DMS 273 (cell line): ENCODE measurements around the gene NDUFS1.
A peak's percentile ranks its signal among the peaks of the same experiment; 100 is the strongest.
"Not testable (repeated sequence)": the region's sequence is repeated elsewhere in the genome, so short reads cannot be mapped to it uniquely, and the experiment has no call there.

ENCODE experiments used
- DNase-seq: peaks from one replicate; lab custom pipeline; 2025; ENCODE audit not compliant: unreplicated experiment; lab: John Stamatoyannopoulos, UW

NDUFS1 gene

DNA sequence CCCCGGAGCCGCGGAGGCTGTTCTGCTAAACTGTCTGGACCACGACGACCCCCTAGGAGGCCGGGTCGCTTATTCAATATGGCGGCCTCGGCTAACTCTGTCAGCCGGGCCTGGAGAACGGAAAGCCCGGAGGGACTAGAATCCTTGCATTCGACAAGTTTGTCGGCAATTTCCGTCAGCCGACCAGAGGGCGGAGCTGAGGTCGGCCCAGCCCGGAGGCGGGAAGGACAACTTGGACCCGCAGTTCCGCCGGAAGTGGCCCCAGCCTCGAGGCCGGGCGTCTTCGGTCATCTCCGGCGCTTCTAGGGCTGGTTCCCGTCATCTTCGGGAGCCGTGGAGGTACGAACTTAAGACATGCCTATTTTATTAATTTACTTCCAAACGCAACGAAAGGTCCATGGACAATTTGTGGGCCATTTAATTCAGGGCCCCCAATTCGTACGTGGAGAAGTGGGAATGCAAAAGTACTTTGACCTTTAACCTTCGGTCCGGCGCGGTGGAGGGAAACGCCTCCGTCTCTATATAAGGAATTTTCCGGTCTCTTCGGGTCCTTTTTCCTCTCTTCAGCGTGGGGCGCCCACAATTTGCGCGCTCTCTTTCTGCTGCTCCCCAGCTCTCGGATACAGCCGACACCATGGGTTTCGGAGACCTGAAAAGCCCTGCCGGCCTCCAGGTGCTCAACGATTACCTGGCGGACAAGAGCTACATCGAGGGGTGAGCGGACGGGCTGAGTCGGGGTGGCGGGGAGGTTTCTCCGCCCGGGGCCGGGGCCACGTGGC lies at the start of gene NDUFS1, which contains the start of gene EEF1B2:
NDUFS1 (minus strand) TSS at position 99 of the 779 bp plus-strand sequence. CDS start 5,766 bp downstream, outside the sequence.
EEF1B2 (plus strand) TSS at position 550 of the 779 bp plus-strand sequence; CDS start at position 635, 85 bp downstream.
- DNase-seq = peak; percentile 99

DNA sequence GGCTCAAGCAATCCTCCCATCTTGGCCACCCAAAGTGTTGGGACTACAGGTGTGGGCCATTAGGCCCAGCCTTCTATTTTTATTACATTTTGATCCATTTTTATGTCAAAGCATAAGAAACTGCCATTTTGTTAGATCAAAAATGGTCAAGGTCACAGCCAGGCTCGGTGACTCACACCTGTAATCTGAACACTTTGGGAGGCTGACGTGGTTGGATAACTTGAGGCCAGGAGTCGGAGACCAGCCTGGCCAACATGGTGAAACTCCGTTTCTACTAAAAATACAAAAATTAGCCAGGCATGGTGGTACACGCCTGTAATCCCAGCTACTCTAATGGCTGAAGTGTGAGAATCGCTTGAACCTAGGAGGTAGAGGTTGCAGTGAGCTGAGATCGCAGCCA lies 49.7 kb upstream of the NDUFS1 start:
- DNase-seq = no peak

DNA sequence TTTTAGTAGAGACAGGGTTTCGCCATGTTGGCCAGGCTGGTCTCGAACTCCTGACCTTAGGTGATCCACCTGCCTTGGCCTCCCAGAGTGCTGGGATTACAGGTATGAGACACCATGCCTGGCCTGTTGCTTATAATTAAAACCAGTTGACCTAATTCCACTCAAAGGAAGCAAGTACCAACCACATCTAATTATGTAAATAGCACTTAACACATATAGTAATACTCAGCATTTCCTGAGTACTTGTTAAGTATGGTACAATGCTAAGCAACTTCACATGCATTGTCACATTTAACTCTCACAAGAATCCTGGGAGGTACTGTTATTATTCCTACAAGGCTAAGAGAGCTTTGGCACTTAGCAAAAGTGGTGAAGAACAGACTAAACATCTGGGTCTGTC lies 48.1 kb upstream of the NDUFS1 start:
- not testable (repeated sequence) for DNase-seq

DNA sequence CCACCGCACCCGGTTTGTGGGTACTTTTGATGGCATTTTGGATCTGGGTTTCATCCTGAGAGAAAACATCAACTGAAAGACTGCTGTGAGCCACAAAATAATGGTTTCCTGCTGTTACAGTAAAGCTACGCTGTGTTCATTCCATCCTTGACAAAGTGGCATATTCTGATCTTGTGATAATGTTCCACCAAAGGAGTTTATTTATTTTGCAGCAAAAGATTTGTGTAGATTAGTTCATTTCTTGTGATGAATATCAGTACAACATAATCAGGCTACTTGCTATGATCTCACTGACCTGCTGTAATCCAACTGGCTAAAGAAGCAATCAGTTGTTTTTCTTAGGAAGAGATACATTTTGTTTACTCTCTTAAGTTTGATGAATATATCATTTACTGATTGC lies 45.5 kb upstream of the NDUFS1 start:
- no peak for DNase-seq

DNA sequence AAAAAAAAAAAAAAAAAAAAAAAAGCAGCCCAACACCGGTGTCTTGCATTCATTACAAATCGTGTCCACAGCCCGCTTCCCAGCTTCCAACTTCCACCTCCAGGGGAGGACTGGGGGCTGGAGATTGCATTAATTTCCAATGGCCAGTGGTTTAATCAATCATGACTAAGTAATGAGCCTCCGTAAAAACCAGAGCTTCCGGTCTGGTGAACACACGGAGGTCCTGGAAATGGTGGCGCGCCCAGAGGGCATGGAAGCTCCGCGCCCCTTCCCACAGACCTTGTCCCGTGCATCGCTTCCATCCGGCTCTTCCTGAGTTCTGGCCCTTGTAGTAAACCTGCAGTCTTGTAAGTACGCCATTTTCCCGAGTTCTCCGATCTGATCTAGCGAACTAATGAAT lies 44.1 kb upstream of the NDUFS1 start:
- DNase-seq = no peak

DNA sequence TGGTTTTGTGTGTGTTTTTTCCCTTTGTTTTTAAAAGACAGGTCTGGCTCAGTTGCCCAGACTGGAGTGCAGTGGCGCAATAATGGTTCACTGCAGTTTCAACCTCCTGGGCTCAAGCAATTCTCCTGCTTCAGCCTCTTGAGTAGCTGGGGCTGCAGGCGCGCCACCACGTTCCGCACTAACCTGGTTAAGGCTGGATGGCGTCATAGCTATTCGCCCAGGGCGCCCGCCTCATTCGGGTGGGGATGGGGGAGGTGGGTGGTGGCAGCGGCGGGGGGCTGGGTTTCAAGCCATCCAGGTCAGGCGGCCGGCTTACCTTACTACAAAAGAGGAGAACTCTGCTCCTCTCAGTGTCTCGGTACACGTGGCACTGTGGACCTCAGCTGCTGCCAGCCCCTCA lies 43.2 kb upstream of the NDUFS1 start:
- no peak for DNase-seq

DNA sequence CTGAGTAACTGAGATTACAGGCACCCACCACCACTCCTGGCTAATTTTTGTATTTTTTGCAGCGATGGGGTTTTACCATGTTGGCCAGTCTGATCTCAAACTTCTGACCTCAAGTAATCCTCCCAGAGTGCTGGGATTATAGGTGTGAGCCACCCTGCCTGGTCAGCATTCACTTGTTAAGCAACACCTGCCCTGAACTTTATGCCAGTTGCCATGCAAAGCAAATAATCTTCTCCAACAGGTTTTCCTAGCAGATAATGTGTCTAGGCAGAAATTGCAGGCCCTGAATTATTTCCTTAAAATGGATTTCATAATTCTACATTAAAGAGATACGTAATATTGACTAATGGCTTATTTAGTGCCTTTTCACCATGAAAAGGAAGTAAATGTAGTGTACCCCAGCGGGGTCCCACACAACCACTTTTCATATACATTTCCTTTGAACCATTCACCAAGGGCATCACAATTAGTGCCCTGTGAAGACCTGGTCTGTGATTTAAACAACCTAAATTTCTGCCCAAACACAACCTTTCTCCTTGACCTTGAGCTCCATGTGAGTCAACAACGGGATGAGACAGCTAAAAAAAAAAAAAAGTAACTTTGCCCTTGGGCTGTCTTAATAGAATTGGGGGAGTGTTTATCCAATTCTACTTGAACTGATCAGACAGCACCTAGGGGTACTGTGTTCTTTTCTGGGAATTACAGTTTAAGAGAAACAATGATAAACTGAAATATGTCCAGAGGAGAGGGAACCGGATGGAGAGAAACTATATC lies 42.0 kb upstream of the NDUFS1 start:
- no peak for DNase-seq

DNA sequence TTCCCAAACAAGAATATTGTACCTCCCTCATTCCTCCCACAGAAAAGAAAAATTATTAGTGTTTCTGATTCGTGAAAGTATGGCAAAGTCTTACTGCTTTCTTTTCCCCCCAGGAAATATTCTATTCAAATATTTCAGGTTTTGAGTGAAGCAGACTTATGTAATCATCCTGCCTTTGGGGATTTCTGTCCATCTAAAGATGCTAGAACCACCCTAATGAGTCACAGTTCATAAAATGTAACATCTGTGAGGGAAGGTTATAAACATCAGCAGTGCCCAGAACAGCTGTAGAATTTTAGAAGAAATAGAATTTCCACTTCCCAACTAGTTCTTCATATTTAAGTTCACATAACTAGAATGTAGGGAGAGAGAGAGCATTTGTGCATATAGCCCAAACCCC lies 39.4 kb upstream of the NDUFS1 start:
- DNase-seq = no peak

DNA sequence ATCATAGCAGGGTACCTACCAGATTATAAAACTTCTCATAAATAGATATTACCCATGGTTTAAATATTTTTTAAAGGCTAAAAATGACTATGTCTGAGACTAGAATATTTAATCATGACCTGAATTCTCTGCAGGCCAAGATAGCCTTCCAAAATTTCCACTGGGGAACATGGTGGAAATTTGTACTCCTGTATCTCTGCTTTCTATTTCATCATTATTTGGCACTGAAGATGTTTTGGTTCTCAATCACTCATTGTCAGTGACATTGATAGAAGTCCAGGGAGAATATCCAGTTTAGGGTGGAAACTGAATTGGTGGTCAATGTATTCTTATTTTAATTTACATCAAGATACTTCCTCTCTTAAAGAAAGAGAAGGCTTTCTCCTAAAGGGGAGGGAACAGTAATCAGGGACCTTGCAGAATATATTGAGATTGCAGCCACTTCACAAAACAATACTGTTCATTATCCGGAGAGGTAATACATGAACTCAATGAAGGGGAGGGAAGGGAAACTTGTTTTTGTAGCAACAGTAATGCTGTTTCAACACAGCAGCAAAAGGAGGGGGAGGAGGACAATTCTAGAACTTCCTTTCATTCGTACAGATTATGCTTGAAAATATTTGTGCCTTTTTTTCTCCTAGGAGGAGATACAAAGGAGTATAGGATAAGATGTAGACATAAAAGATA lies 34.6 kb upstream of the NDUFS1 start:
- DNase-seq = no peak

DNA sequence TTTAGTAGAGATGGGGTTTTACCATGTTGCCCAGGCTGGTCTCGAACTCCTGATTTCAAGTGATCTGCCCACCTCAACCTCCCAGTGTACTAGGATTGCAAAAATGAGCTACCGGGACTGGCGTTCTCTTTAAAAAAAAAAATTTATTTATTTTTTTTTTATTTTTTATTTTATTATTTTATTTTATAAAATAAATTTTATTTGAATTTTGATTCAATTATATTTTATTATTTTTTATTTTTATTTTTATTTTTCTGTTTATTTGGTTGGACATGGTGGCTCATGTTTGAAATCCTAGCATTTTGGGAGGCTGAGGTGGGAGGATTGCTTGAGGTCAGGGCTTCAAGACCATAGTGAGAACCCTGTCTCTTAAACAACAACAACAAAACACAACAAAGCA lies 32.9 kb upstream of the NDUFS1 start:
- no peak for DNase-seq

DNA sequence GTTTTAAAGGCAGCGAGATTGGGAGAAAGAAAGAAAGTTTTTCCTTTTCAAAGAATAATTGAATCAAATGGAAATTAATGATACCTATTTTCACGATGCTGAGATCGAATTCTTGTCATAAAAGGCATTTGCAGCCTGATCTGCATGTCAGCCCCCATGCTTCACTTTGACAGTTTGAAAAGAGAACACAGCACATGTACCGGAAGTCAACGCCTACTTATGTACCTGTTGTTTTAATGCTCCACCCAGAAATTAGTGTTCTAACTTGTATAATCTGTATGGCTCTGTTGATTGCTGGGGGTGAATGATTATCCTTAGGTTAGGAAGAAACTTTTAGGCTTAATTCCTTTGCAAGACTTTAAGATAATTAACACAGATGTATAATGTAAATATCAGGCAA lies 31.4 kb upstream of the NDUFS1 start:
- DNase-seq = no peak

DNA sequence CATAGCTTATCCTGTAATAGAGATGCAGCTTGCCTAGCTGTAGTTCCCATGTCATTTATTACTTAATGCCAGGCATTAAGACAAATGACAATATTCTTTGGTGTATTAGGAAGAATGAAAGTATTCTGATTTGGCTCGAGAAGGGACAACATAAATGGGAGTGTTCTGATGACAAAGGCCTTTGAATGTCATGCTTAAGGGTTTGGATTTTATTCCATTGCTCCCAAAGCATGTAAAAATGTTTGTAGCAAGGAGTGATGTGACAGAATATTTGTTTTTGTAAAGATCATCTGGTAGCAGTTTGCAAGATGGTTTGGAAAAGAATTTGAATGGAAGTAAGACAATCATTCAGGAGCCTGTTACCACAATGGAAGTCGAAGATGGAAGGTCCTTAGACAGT lies 30.9 kb upstream of the NDUFS1 start:
- DNase-seq = no peak

DNA sequence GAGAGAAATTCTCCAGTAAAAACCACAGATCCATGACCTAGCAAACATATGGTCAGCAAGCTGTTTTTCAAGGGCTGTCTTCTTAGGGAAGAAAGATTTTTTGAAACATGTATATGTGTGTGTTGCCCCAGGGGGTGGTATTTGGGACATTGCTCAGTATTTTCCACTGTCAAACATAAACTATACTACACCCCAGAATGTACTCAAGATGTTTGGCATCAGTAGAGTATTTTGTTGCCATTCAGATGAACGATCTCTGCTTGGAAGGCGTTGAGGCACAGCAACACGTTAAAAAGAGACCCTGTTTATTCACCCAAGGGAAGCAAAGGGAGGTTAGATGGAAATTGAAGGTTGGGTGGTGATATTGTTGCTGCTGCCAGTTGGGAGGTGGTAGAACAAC lies 30.4 kb upstream of the NDUFS1 start:
- no peak for DNase-seq

DNA sequence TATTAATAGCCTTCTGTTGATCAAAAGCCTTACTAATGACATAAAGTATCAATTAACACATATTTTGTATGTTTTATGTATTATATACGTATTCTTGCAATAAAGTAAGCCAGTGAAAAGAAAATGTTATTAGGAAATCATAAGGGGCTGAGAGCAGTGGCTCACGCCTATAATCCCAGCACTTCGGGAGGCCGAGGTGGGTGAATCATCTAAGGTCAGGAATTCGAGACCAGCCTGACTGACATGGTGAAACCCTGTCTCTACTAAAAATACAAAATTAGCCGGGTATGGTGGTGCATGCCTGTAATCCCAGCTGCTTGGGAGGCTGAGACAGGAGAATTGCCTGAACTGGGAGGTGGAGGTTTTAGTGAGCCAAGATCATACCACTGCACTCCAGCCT lies 22.3 kb upstream of the NDUFS1 start:
- not testable (repeated sequence) for DNase-seq

DNA sequence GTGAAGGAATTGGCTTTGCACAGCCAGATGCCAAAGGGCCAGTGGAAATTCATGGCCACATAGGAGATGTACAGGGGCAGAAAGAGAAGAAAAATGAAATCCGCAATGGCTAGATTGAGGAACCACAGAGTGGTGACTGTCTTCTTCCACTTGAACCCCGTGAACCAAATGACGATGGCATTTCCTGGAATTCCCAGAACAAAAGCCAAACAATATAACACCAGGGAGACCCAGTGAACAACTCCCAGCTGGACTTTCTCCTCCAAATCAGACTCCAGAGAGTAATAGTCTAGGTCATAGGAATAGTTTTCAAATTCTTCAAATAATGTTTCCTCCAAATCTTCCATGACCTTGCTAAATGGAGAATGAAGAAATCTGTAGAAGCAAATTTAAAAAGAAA lies 17.7 kb upstream of the NDUFS1 start:
- no peak for DNase-seq

DNA sequence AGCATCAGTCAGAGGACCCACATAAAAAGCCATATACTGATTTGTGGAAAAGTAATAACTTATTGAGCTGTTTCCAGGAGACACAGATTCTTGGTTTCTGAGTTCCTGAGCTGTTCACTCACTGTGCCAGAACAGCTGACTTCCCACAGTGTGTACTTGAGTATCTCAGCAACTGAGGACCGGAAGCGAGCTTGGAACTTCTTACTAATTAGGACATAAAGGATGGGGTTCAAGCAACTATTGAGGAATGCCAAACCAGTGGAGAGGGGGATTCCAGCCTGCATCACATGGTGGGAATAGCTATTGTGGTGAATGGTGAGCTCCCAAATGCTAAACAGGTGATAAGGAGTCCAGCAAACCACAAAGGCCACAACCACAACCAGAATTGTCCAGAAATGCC lies 16.9 kb upstream of the NDUFS1 start:
- no peak for DNase-seq

DNA sequence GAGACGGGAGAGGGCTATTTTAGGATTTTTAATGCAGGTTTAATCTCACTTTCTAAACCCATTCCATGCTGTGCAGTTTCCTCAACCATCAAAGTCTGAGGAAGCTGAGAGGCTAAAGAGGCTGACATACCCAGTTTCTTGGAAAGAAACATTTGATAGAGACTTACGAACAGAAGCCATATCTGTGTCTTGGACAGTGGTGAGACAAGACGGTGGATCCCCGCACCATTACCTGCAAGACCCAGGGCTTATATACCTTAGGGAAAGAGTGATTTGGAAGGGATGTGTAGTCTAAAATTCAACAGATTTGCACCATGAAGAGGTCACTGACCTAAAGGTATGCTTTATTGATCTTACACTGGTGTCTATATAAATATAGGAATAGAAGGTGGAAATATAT lies 13.9 kb upstream of the NDUFS1 start:
- no peak for DNase-seq

DNA sequence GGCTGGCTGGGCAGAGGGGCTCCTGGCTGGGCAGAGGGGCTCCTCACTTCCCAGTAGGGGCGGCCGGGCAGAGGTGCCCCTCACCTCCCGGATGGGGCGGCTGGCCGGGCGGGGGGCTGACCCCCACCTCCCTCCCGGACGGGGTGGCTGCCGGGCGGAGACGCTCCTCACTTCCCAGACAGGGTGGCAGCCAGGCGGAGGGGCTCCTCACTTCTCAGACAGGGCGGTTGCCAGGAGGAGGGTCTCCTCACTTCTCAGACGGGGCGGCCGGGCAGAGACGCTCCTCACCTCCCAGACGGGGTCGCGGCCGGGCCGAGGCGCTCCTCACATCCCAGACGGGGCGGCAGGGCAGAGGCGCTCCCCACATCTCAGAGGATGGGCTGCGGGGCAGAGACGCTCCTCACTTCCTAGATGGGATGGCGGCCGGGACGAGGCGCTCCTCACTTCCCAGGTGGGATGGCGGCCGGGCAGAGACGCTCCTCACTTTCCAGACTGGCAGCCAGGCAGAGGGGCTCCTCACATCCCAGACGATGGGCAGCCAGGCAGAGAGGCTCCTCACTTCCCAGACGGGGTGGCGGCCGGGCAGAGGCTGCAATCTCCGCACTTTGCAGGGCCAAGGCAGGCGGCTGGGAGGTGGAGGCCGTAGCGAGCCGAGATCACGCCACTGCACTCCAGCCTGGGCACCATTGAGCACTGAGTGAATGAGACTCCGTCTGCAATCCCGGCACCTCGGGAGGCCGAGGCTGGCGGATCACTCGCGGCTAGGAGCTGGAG lies 12.6 kb upstream of the NDUFS1 start:
- not testable (repeated sequence) for DNase-seq

DNA sequence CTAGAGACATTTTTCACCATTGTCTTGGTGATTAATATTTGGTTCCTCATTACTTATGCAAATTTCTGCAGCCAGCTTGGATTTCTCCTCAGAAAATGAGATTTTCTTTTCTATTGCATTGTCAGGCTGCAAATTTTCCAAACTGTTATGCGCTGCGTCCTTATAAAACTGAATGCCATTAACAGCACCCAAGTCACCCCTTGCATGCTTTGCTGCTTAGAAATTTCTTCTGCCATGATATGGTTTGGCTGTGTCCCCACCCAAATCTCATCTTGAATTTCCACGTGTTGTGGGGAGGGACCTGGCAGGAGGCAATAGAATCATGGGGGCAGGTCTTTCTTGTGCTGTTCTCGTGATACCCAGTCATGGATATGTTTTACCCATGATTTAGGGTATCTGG lies 9.0 kb upstream of the NDUFS1 start:
- not testable (repeated sequence) for DNase-seq

DNA sequence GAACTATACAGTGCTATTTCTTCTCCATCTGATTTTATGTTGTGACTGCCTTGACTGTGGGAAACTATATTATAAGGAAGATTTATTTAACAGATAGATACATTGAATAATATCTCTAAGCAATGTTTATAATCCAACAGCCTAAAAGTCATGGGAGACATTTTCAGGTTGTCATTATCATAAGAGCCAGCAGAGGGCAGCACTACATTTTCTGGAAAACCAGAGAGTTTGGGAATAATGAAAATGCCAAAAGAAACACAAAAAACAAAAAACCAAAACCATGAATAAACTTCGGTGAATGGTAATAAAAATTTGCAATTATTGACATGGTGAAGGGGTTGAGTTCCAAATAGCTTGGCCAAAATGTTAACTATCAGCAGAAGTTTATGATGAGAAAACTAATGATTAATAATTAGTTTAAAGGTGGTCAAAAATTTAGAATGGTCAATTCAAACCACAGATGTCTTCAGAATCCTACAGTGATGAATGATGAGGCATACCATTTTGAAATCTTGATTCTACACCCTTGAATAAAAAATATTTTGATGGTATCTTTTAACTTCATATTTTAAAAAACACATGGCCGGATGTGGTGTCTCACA lies 5.1 kb upstream of the NDUFS1 start:
- peak; percentile 69 for DNase-seq
